Kasumi-1 (cell line): ENCODE results near the gene KCTD15.

Source experiments
- DNase-seq, 2 experiments: peaks; one replicate each; lab custom pipeline; 2025; lab: John Stamatoyannopoulos, UW

The KCTD15 gene, protein sequence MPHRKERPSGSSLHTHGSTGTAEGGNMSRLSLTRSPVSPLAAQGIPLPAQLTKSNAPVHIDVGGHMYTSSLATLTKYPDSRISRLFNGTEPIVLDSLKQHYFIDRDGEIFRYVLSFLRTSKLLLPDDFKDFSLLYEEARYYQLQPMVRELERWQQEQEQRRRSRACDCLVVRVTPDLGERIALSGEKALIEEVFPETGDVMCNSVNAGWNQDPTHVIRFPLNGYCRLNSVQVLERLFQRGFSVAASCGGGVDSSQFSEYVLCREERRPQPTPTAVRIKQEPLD

DNA sequence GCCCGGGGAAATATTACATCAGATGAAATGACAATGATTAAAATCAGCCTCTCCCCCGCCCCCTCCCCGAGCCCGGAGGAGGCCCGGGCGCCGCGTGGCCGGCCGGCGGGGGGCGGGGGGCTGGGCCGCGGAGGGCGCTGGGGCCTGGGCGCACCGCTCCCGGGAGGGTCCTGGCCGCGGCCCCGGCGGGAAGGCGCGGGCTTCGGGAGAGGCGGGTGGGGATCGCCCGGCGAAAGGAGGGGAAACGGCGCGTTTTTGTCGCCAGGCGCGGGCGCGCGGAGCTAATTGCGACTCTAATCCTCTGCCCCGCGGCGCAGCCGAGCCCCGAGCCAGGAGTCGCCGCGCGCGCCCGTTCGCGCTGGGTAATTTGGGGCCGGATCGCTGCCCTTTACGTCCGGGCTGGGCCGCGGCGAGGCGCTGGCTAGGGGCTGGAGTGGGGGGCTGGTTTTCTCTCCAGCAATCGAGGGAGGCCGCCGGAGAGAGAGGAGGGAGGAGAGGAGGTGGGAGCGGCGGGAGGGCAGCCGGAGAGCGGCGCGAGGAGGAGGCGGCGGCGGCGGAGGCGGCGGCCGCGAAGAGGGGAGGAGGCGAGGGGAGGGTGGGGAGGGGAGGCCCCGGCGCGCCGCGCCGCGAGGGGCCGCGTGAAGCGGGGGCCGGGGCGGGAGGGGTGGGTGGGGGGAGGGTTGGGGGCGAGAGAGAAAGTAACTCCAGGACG lies at the start of gene KCTD15:
Gene KCTD15, plus strand, starts transcription at position 707 of the 712 bp plus-strand sequence. CDS start 3,585 bp downstream, outside the sequence.
- DNase-seq: peak; percentile 6 to 9

DNA sequence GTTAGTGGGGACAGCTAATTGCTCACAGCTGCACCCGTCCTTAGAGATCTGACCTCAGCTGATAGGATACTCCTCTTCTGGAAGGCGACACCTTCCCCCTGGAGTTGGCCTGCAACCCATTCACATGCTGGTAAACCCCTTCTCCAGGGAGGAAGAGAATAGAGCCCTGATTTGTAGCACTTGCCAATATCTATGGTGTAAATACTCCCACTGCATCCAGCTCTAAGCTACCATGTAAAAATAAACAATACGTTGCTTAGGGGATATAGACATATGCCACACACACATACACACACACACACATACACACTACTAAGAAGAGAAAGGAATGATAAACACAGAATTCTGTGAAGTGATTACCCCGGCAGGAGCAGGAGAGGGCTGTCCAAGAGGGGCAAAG lies 49.4 kb upstream of the KCTD15 start:
- DNase-seq: no peak

DNA sequence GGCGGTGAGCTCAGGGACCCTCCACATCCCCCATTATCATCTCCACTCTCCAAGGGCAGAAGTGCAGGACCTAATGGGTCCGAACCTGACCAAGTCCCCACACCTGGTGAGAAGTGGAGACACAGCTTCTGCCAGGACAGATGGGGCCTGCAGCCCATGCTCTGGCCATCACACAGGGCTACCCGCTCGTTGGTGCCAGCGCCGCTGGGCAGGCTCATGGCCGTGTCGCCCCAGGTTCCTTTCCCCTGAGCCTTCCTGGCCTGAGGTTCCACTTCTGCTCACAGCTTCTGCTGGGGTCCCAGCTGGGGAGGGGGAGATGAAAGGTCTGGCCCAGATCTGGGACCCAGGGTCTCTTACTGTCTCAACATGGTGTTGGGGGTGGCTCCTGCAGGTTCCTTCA lies 48.4 kb upstream of the KCTD15 start:
- DNase-seq: no peak

DNA sequence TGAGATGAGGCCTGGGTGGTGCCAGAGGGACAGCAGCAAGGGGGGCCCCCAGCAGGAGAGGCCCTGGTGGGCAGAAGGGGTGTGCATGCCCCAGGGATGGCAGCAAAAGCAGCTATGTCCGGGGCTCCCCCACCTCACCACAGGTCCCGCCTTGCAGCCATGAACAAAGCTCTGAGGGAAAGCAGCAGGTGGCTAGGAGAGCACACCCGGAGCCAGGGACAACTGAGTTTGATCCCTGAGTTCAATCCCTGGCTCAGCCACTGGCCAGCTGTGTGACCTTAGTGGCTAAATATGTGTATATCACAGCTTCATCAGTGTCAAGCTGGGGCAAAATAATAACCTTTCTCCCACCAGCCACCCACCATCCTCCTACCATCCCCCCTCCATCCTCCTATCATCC lies 47.7 kb upstream of the KCTD15 start:
- no peak for DNase-seq

DNA sequence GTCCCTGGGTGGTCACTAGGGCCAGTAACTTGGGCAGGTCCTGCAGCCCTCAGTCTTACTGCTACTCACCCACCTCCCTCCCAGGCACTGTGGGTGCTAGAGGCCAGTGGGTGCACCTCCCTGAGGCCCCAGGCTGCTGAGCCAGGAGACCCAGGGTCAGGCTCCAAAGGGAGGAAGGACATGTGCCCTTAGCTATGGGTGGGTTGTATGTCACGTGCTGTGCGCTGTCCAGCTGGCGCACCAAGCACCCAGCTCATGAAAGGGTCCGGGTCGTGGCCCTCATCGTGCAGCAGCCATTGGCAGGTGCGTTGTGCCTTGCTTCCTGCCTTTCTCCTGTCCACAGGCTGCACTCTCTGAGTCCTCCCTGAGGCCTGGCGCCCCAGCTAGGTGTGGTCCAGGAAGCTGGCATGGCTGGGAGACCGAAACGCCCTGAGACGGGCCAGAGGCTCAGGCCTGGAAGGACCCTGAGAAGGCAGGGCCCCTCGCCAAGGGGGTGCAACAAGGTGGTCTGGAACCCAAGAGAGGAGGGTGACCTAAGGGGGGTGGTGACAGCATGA lies 47.0 kb upstream of the KCTD15 start:
- no peak for DNase-seq

DNA sequence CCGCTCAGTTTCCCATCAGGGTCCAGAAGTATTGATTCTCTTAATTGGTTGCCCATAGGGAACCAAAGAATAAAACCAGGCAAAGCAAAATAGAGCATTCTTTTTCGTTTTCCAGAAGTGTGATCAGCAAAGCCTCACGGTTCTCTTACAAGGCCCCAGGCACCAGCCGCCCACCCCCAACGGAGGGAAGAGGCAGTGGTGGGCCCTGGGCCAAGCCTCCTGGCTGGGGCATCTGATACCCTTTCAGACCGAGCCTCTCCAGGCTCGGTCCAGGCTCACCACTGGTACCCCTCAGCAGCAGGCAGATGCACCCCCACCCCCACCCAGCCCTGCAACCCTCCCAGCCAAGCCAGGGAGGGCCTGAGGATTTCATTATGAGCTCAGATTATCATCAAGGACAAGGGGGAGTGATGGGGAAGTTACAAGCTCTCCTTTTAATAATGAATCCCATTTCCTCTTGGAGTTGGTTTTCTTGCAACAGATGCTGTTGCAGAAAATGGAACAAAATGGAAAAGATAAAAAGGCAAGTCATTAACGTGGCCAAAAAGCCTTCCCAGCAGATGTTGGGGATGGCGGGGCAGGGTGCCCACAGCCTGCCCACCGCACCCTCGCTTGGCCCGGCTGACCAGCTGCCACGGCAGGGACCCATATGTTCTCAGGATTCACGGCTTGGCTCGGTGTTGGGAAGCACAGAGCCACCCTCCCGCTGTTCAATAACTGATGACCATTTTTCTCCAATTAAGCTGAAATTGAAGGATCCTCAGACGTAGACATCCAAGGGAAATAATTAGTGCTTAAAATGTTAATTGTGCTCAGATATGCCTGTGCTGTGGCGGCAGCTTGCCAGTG lies 45.9 kb upstream of the KCTD15 start:
- no peak for DNase-seq

DNA sequence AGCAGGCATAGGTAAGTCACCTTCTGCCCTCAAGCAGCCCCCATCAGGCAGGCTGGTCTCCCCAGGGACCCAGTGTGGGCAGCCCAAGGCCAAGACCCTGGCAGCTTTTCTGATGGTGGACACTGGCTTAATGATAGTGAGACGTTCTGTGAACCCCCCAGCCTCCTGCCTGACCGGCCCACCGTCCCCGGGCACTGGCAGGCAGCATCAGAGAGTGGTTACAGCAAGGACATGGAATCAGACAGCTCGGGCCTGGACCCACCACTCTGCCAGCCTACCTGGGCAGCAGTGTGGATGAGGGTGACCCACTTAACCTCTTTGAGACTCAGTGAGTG lies 45.3 kb upstream of the KCTD15 start:
- DNase-seq: no peak

DNA sequence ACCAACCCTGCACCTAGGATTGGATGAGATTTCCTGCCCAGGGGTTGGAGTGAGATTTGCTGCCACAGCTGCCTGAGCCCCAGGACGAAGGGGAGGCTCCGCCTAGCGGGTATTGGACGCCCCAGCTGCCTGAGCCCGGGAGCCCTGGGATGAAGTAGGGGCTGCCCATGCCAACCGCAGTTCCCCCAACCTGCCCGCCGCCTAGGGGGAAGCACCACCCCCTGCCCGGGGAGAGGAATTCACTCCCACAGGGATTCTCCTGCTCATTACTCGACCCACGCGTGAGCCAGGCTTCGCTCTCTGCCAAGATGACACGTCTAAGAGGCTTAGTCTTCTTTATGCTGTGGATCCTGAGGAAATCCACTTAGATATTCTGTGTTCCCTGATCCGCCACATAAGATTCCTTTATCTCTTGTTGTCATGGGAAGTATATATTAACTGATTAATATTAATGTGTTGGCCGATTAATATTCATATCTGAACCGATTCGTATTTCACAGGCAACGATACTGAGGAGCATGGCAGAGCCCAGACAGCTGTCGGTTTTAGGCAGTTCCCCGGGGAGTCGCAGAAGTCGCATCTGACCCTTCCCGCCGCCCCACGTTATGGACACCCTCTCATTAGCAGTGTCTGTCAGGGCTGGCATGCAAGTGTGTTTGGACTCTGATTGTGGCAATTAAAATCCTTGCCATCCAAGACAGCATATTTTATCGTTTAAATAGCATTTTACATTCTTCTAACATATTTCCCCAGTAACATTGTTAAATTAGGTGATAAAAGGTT lies 44.5 kb upstream of the KCTD15 start:
- no peak for DNase-seq

DNA sequence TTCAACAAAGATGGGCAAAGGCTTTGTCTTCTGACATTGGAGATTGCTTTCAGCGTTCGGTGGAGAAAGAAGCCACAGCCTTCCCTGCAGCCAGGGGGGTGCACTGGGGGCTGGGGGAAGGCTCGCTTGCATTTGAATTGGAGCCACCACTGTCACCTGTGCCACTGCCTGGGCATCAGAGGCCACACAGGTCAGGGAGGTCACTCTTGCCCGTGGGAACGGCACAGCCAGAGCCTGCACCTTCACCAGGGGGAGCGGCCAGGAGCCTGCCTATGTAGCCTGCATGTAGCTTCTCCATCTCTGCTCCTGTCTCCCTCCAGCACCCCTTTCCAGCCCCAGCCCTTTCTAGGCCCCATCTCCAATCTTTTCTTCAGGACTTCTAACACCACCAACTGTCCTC lies 43.7 kb upstream of the KCTD15 start:
- no peak for DNase-seq

DNA sequence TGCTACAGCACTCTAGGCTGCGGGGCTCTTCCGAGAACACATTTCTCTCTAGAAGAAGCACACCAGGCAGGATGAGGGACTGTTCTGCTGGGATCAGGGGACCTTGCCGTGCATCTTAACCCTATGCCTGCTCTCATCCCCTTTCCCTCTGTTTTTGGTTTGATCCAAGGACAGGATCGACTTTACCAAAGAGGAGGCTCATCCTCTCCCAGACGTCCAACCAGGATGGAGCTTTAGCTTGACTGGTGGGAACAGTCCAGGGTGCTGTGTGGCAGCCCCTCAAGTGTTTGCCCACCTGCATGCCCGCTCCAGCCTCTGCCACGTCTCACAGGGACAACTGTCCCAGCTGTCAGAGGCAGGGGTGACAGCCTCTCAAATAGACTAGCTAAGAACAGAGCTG lies 42.3 kb upstream of the KCTD15 start:
- no peak for DNase-seq

DNA sequence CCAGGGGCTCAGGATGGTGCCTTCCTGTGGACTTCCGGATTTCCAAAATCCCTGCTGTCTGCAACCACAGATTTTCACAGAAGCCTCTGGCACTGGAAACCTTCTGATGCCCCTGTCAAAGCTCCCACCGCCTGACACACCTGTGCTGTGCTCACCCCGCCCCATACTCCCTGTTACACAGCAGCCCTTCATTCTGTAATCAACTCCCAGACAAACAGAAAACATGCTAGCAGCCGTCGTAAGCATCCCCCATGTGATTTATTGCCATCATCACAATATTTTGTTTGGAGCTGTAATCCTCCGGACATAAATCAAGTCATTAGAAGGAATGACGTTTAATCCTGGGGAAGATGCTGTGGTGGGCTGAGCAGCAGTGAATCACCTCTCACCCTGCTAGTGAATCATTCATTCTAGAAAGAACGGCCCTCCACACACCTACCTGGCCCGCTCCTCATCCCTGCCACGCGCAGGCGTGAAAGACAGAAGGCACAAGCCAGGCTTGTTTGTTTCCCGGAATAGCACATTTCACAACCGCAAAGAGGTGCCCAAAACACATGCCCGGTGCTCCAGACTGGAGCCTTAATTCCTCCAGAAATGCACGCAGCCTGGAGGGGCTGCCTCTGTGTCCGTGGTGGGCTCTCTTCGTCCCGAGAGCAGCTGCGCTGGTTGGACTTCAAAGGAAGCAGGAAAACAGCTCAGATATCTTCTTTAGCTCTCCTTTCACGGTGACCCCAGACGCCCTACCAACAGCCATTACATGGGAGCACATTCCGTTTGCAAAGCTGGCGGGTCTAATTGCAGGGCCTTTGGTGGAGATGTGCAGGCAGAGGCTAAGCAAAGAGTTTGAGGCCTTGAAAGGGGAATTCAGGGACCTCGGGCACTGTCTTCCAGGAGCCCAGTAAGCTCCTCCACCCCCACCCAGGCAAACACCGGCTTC lies 41.3 kb upstream of the KCTD15 start:
- DNase-seq: no peak

DNA sequence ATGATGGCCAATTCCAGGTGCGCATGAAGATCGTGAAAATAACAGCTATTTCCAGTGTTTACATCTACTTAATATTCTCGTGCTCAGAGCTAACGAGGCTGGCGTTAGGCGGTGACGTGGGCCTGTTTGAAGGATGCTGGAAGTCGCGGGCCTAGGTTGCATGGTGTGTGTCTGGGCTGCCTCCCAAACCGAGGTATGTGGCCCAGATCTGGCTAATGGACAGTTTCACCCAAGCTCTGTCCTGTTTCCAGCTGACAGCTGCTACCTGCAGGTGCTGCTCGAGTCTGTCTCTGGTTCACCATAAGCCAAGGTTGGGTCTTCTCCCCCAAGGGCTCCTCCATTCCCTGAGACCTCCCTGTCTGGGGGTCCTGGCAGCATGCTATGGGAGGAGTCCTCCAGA lies 40.5 kb upstream of the KCTD15 start:
- no peak for DNase-seq

DNA sequence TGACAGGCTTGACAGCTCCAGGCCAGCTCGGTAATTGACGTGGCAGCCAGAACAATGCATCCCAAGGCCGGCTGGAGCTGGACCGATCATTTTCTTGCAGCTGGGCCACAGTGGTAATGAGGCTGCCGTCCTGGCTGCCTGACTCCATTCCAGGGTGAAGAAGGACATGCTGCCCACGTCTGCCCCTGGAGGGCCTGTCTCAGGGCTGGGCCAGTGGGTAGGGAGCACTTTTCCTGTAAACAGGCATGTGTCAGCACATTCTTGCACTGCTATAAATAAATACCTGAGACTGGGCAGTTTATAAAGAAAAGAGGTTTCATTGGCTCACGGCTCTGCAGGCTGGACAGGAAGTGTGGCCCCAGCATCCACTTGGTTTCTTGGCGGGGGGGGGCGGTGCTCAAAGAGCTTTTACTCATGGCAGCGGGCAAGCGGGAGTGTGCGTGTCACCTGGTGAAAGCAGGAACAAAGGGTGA lies 38.1 kb upstream of the KCTD15 start:
- DNase-seq: no peak

DNA sequence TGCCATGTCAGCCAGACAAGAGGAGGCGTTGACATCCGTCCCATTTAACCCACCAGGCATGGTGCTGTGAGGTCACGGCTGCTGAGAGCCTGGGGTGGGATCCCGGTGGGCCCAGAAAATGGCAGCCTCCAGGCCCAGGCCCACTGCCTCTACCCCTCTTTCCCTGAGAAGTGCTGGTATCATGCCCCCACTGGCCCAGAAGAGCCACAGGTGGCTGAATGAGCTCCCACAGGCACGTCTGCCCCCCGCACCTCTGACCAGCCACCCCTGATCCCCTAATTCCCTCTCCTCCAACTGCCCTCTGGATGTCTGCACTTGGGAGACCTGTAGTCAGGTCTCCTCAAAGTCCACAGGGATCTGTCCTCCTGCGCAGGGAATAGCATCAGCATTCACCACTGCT lies 37.3 kb upstream of the KCTD15 start:
- DNase-seq: no peak

DNA sequence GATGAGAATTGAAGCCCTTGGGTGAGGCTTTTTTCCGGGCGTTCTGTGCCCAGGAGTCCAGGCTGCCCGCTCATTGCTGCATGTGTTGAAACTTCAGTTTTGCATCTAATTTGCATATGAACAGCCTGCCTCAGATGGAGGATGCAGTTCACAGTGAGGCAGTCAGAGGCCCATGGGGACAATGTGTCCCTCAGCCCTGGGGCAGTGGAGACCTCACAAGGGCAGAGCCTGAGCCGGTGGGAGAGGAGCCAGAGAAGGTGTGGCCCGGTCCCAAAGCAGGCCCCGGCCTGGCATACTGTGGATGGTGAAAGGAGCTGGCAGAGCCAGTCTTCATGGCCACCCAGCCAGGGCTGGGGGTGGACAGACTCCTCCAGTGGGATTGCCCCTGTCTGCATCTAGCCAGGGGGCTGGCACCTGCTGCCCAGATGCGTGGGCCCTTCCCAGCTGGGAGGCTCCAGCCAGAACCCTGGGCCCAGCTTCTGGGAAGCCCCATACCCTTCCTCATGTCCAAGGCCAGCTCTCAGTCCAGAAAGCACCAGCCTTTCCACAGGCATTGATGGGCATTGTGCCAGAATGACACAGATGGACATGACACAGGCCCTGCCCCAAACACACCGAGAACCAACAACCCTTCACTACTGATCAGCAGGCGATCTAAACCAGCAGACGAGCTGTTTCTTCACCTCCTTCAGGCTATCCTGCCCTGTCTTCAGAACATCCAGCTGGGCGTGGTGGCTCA lies 32.9 kb upstream of the KCTD15 start:
- DNase-seq: no peak

DNA sequence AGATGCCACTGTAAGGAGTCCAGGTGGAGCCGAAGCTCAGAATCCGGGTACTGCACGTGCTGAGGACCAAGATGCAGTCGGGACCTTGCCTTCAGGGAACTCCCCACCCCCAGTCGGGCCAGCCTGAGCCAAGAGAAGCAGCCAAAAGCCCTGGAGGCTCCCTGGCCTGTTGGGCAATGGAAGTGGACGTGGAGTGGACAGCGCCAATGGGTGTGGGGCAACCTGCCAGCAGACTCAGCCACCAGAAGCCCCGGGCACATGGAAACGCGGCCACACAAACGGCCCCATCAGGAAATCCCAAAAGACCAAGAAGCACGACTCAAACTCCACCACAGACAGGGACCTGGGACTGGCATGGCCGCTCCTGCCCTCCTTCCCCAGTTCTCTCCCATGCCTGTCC lies 30.0 kb upstream of the KCTD15 start:
- DNase-seq: no peak

DNA sequence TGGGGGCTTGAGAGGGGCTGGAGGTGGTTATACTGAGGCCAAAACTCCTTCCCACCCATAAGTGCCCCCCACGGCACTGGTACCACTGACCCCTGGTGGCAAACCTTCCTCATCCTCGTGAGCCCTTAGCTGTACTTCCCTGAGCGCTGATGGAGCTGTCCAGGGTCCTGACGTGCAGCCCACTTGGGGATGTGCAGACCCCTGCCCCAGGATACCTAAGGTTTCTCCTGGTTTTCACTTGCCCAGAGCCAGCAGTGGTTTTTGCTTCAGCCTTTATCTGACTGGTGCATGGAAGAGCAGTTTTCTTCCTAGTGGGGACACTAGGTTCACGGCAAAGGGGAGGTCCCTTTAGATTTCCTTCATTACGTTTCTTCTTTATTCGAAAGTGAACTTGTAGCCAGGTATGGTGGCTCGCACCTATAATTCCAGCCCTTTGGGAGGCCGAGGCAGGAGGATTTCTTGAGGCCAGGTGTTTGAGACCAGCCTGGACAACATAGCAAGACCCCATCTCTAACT lies 28.7 kb upstream of the KCTD15 start:
- DNase-seq: peak; percentile 40 to 43

DNA sequence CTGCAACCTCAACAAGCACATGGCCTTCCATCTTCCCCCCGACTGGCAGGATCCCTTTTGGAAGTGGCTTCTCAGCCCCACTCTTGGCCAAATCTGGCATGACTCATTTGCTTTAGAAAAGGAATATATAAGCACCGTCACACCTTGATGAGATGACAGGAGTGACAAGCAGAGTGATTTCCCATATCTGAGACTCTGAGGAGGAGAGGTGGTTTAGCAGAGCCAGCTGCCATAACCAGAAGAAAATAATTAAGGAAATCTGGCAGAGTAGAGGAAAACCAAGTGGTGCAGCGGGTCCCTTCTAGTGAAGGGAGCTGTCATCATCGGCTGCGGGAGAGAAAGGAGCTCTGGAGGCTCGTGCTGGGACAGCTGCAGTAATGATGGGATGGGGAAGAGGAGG lies 27.5 kb upstream of the KCTD15 start:
- no peak for DNase-seq

DNA sequence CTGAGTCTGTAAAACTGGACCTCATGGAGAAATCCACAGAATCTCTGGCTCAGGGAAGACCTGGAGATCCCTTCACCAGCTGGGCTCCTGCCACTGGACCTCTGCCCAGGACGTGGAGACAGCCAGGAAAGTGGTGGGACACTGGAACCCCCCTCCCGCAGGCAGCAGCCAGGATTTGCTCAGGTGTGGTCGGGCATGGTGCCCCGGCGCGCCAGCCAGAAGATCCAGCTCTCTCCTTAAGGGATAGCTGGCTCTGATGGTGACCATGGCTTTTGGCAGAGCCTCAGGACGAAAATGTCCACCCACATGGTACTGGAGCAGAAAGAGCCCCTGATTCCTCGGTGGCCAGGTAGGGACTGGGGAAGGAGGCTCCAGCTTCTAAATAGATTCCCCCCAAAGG lies 26.6 kb upstream of the KCTD15 start:
- no peak for DNase-seq
